ENCODE measurements around the gene RIN3. TPM values are rescaled to one million over a fixed set of nuclear protein-coding genes. Genes with fewer than 3 reads are reported as not detected.
A peak's percentile ranks its signal among the peaks of the same experiment; 100 is the strongest.

The RIN3 gene
- total RNA-seq, 3 donors from 2014 or later: 10.7 to 19.7 (median 12.1) TPM

- no peaks in the 10 kb centered on the region for H3K9me3 ChIP-seq
- H3K36me3 ChIP-seq: no peaks in the 10 kb centered on the region
- no peak overlapping the region for H3K27ac ChIP-seq
- intact Hi-C loops (cut with DNase I; ENCODE audit: low total_unique reads): no loop called here
- no peak for DNase-seq (ENCODE audit: low spot score in 2 of 2)
- no peaks in the 10 kb centered on the region for H3K4me1 ChIP-seq
- H3K4me3 ChIP-seq: no peak overlapping the region
- H3K27me3 ChIP-seq: no peaks in the 10 kb centered on the region
- no peak for TF ChIP-seq POLR2A (IDR thresholded peaks at IDR 0.05)
- TF ChIP-seq CTCF (IDR thresholded peaks at IDR 0.05): no peak
- no peak for TF ChIP-seq POLR2AphosphoS5 (IDR thresholded peaks at IDR 0.05)
Measured at GRCh38 chr14:92728759-92729364, 215.3 kb downstream of the RIN3 start.

- H3K4me1 ChIP-seq: no peaks in the 10 kb centered on the region
- H3K9me3 ChIP-seq: no peaks in the 10 kb centered on the region
- H3K4me3 ChIP-seq: no peak overlapping the region
- DNase-seq (ENCODE audit: low spot score in 2 of 2): no peak
- no peak for TF ChIP-seq CTCF (IDR thresholded peaks at IDR 0.05)
- no peaks in the 10 kb centered on the region for H3K36me3 ChIP-seq
- H3K27me3 ChIP-seq: no peaks in the 10 kb centered on the region
- peak overlapping the region in 1 of 2 donors; percentile 72 for H3K27ac ChIP-seq
- intact Hi-C loops (cut with DNase I; ENCODE audit: low total_unique reads): no loop called here
Measured at GRCh38 chr14:92729634-92730358, 216.2 kb downstream of the RIN3 start.

- no peaks in the 10 kb centered on the region for H3K4me1 ChIP-seq
- H3K9me3 ChIP-seq: no peaks in the 10 kb centered on the region
- no peaks in the 10 kb centered on the region for H3K27me3 ChIP-seq
- H3K36me3 ChIP-seq: no peaks in the 10 kb centered on the region
- intact Hi-C loops (cut with DNase I; ENCODE audit: low total_unique reads): no loop called here
- TF ChIP-seq CTCF (IDR thresholded peaks at IDR 0.05) (no peak), POLR2A (IDR thresholded peaks at IDR 0.05) (no peak), POLR2AphosphoS5 (IDR thresholded peaks at IDR 0.05) (no peak)
- DNase-seq (ENCODE audit: low spot score in 2 of 2): no peak
- no peak overlapping the region for H3K27ac ChIP-seq
- H3K4me3 ChIP-seq: no peak overlapping the region
Measured at GRCh38 chr14:92731622-92732115, 218.1 kb downstream of the RIN3 start.

GRCh38 chr14:92733007-92733406, 219.4 kb downstream of the RIN3 start:
- Histone ChIP-seq H3K27ac (no peak overlapping the region), H3K4me1 (no peaks in the 10 kb centered on the region), H3K9me3 (no peaks in the 10 kb centered on the region), H3K27me3 (no peaks in the 10 kb centered on the region), H3K36me3 (no peaks in the 10 kb centered on the region), H3K4me3 (no peak overlapping the region)
- DNase-seq (ENCODE audit: low spot score in 2 of 2): no peak
- intact Hi-C loops (cut with DNase I; ENCODE audit: low total_unique reads): no loop called here
- no peak for TF ChIP-seq POLR2AphosphoS5 (IDR thresholded peaks at IDR 0.05)

- Histone ChIP-seq H3K4me3 (no peak overlapping the region), H3K27ac (no peak overlapping the region), H3K4me1 (no peaks in the 10 kb centered on the region), H3K27me3 (no peaks in the 10 kb centered on the region), H3K9me3 (no peaks in the 10 kb centered on the region), H3K36me3 (no peaks in the 10 kb centered on the region)
- no peak for DNase-seq (ENCODE audit: low spot score in 2 of 2)
- intact Hi-C loops (cut with DNase I; ENCODE audit: low total_unique reads): no loop called here
- TF ChIP-seq POLR2AphosphoS5 (IDR thresholded peaks at IDR 0.05): no peak
Measured at GRCh38 chr14:92734618-92735017, 221.0 kb downstream of the RIN3 start.

GRCh38 chr14:92735344-92735743, 221.8 kb downstream of the RIN3 start:
- Histone ChIP-seq H3K27ac (no peak overlapping the region), H3K36me3 (no peaks in the 10 kb centered on the region)

More at GRCh38 chr14:92735344-92735743, 221.8 kb downstream of the RIN3 start:
- Histone ChIP-seq H3K4me3 (no peak overlapping the region), H3K9me3 (no peaks in the 10 kb centered on the region), H3K4me1 (no peaks in the 10 kb centered on the region), H3K27me3 (no peaks in the 10 kb centered on the region)
- TF ChIP-seq POLR2A (IDR thresholded peaks at IDR 0.05) (no peak), CTCF (IDR thresholded peaks at IDR 0.05) (no peak), POLR2AphosphoS5 (IDR thresholded peaks at IDR 0.05) (no peak)
- intact Hi-C loops (cut with DNase I; ENCODE audit: low total_unique reads): no loop called here
- no peak for DNase-seq (ENCODE audit: low spot score in 2 of 2)
